ENCODE data around the gene FBXL7.

GRCh38 chr5:15850536-15850935 is 350.6 kb downstream of the FBXL7 start:
- TF ChIP-seq CTCF (optimal IDR thresholded peaks at IDR 0.05 in 1 of 3, IDR thresholded peaks at IDR 0.05 in 1 of 3, conservative IDR thresholded peaks at IDR 0.05 in 1 of 3; ENCODE audit: extremely low read depth in 1 of 3, insufficient read depth in 2 of 3, low read length in 3 of 3) = no peak
- no peak for TF ChIP-seq EZH2 (IDR thresholded peaks at IDR 0.05; ENCODE audit: low read length)
